Transverse colon (tissue), 4 donors: ENCODE data around the gene LTBP2. TPM values are rescaled to one million over a fixed set of nuclear protein-coding genes. Genes with fewer than 3 reads are reported as not detected.

ENCODE experiments used
- DNase-seq: peaks from one replicate; pipeline ENCODE4 v3.0.0-alpha.2; 2019
- H3K27ac ChIP-seq, 4 donors: fragments of 200-600 bp; sonication (generic); 2 replicates each; pipeline ENCODE4 v1.5.1; 2016 to 2018; ENCODE audit warnings: inconsistent platforms in 4 of 4
- H3K27me3 ChIP-seq: fragments of 200-600 bp; sonication (generic); 2 replicates; pipeline ENCODE4 v1.5.1; 2017; ENCODE audit warnings: inconsistent platforms
- H3K36me3 ChIP-seq, 4 donors: fragments of 200-600 bp; sonication (generic); 2 replicates each; pipeline ENCODE4 v1.5.1; 2017 to 2019; ENCODE audit warnings: inconsistent platforms in 4 of 4
- H3K4me1 ChIP-seq, 4 donors: fragments of 200-600 bp; sonication (generic); 2 replicates each; pipeline ENCODE4 v1.5.1; 2017 to 2020; ENCODE audit warnings: inconsistent platforms in 4 of 4
- H3K4me3 ChIP-seq, 4 donors: fragments of 200-600 bp; sonication (generic); 1 replicate in 1 of 4; 2 replicates in 3 of 4; pipeline versions ENCODE4 v1.5.1 to v1.6.1; 2017 to 2019; ENCODE audit warnings: inconsistent platforms in 4 of 4
- H3K9me3 ChIP-seq, 2 donors: fragments of 200-600 bp; sonication (generic); 2 replicates each; pipeline ENCODE4 v1.5.1; 2017 to 2019; ENCODE audit warnings: inconsistent platforms in 2 of 2
- CTCF ChIP-seq, 5 experiments: fragments of 200-600 bp in 3 of 5; fragments of 450-650 bp in 2 of 5; sonication (generic) in 3 of 5; IDR thresholded peaks; 1 replicate in 2 of 5; 2 replicates in 3 of 5; pipeline ENCODE4 v1.5.1; 2016 to 2017; ENCODE audit warnings: antibody characterized with exemption in 5 of 5, inconsistent platforms in 3 of 5, mild to moderate bottlenecking in 2 of 5, moderate library complexity in 1 of 5
- EP300 ChIP-seq: sonication (generic); formaldehyde crosslinking; IDR thresholded peaks from one replicate; pipeline ENCODE4 v1.6.1; 2017; ENCODE audit warnings: antibody characterized with exemption, low read depth
- POLR2A ChIP-seq: fragments of 450-650 bp; IDR thresholded peaks from one replicate; pipeline ENCODE4 v1.6.1; 2016; ENCODE audit warnings: antibody characterized with exemption, mild to moderate bottlenecking, moderate library complexity
- POLR2AphosphoS5 ChIP-seq, 3 donors: sonication (generic); formaldehyde crosslinking; IDR thresholded peaks; one replicate each; pipeline ENCODE4 v1.6.1; 2016; ENCODE audit warnings: antibody characterized with exemption in 3 of 3
- WGBS, 2 donors: methylation state at CpG; one replicate each; pipeline ENCODE4 v1.1.5; 2018; ENCODE audit warnings: low coverage in 1 of 2; 5-methylcytosine and 5-hydroxymethylcytosine counted together
- in situ Hi-C, 4 donors: fragments of 200-750 bp; cut with MboI; loops; one replicate each; pipeline versions ENCODE4 v1.15.0 to v1.15.1; 2017; ENCODE audit warnings: low sequenced_read_pairs in 3 of 4, low pct_ligation_motif_present in 1 of 4, low pct_unique_long_range_greater_than_20kb in 1 of 4
- intact Hi-C: fragments of 100-400 bp; cut with DNase I; formaldehyde crosslinking; loops from one replicate; pipeline ENCODE4 v1.15.1; 2023; ENCODE audit warnings: low total_unique reads
- total RNA-seq, 4 donors: library from RNA; depleted of rRNA; stranded (reverse); fragments of >200 nt; gene quantifications; one replicate each; pipeline ENCODE4 v1.1.0, GENCODE V29; 2016

LTBP2 gene
- total RNA-seq, 4 donors from 2014 or later: 9.7 to 15.3 (median 11.9) TPM

DNA sequence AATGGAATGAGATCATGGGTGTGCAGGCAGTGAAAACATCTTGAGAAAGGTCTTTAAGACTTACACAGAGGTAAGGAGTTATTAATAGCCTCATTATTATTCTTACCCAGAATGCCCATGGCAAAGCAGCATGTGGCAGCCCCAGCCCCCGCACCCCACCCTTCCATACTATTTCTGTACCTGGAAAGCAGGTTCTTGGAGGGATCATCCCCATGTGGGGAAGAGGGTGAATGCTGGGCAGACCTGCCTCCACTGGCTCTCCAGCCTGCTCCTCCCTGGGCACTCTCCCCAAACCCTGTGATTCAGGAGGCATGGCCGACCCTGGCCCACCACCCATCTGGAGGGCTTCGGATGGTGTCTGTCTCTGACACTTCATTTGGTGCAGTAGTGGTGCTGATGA is 147.3 kb downstream of the LTBP2 start:
- 98% methylated on average over 3 of the region's 3 CpGs; no CpG with 5 or more reads in 1 of the 2 donors for WGBS, 2 donors
- TF ChIP-seq POLR2AphosphoS5 (IDR thresholded peaks at IDR 0.05) (no peak), CTCF (IDR thresholded peaks at IDR 0.05) (no peak), POLR2A (no peak), EP300 (no peak)
- in situ Hi-C loops: no loop called here

GRCh38 chr14:74463697-74464096 is 148.3 kb downstream of the LTBP2 start:
- TF ChIP-seq EP300: no peak
- TF ChIP-seq CTCF (IDR thresholded peaks at IDR 0.05): no peak
- no peak for TF ChIP-seq POLR2AphosphoS5 (IDR thresholded peaks at IDR 0.05)
- TF ChIP-seq POLR2A: no peak
- H3K4me1 ChIP-seq: no peaks in the 10 kb centered on the region
- no peaks in the 10 kb centered on the region for H3K36me3 ChIP-seq
- no peaks in the 10 kb centered on the region for H3K27me3 ChIP-seq
- in situ Hi-C loops (no loop called here), intact Hi-C loops (no loop called here)
- 65 to 76% methylated on average over 2 to 5 of the region's 5 CpGs for WGBS, 2 donors
- no peak overlapping the region for H3K27ac ChIP-seq
- DNase-seq: no peak
- H3K4me3 ChIP-seq: no peak overlapping the region
- no peaks in the 10 kb centered on the region for H3K9me3 ChIP-seq

More for the DNA sequence above, 147.3 kb downstream of the LTBP2 start:
- Histone ChIP-seq H3K27me3 (no peaks in the 10 kb centered on the region), H3K9me3 (no peaks in the 10 kb centered on the region), H3K4me3 (no peak overlapping the region), H3K27ac (no peak overlapping the region), H3K36me3 (no peaks in the 10 kb centered on the region), H3K4me1 (no peaks in the 10 kb centered on the region)
- intact Hi-C loops: no loop called here
- no peak for DNase-seq

DNA sequence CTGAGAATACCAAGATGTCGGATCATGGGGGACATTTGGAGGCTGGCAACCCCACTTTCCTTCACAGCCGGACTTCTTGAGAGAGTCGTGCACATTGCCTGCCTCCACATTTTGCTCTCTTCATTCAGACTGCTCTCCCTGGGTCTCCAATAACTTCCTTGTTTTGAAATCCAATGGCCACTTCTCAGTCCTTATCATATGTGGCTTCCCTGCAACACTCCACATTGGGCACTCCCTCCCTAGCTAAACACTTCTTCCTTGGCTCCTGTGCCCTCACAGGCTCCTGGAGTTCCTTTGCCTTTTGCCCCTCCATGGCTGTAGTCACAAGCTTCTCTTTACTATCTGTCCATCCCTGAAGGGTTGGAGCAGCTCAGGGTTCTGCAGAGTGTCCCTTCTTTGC is 149.0 kb downstream of the LTBP2 start:
- TF ChIP-seq POLR2A (no peak), EP300 (no peak), POLR2AphosphoS5 (IDR thresholded peaks at IDR 0.05) (no peak), CTCF (IDR thresholded peaks at IDR 0.05) (no peak)
- no peak for DNase-seq
- no peaks in the 10 kb centered on the region for H3K4me1 ChIP-seq
- no peaks in the 10 kb centered on the region for H3K27me3 ChIP-seq
- no peak overlapping the region for H3K4me3 ChIP-seq
- no peaks in the 10 kb centered on the region for H3K36me3 ChIP-seq
- no peak overlapping the region for H3K27ac ChIP-seq
- intact Hi-C loops (no loop called here), in situ Hi-C loops (no loop called here)
- no peaks in the 10 kb centered on the region for H3K9me3 ChIP-seq
- 91% methylated on average over 3 of the region's 3 CpGs; no CpG with 5 or more reads in 1 of the 2 donors for WGBS, 2 donors

GRCh38 chr14:74459976-74460375 is 152.1 kb downstream of the LTBP2 start:
- H3K4me3 ChIP-seq: no peak overlapping the region
- 89 to 93% methylated on average over 5 to 6 of the region's 6 CpGs for WGBS, 2 donors
- intact Hi-C loops (no loop called here), in situ Hi-C loops (no loop called here)
- no peaks in the 10 kb centered on the region for H3K27me3 ChIP-seq
- no peak for DNase-seq
- no peak overlapping the region for H3K27ac ChIP-seq
- no peaks in the 10 kb centered on the region for H3K4me1 ChIP-seq
- no peak for TF ChIP-seq POLR2A
- no peak for TF ChIP-seq CTCF (IDR thresholded peaks at IDR 0.05)
- TF ChIP-seq EP300: no peak
- no peak for TF ChIP-seq POLR2AphosphoS5 (IDR thresholded peaks at IDR 0.05)
- no peaks in the 10 kb centered on the region for H3K9me3 ChIP-seq
- H3K36me3 ChIP-seq: no peaks in the 10 kb centered on the region
